NCI-H748 (cell line): Measurements from ENCODE around the gene MARCHF9.
A peak's percentile ranks its signal among the peaks of the same experiment; 100 is the strongest.

Source experiments
- DNase-seq: peaks from one replicate; lab custom pipeline; 2025; ENCODE audit not compliant: unreplicated experiment; lab: John Stamatoyannopoulos, UW

Gene MARCHF9

GRCh38 chr12:57793920-57794319, 39.0 kb downstream of the MARCHF9 start:
- no peak for DNase-seq

GRCh38 chr12:57795354-57795753, 40.5 kb downstream of the MARCHF9 start:
- no peak for DNase-seq

- DNase-seq, result no peak
Measured at GRCh38 chr12:57796996-57797395, 42.1 kb downstream of the MARCHF9 start.

GRCh38 chr12:57797933-57798332, 43.0 kb downstream of the MARCHF9 start:
- DNase-seq, result no peak

- no peak for DNase-seq
Measured at GRCh38 chr12:57800965-57801364, 46.1 kb downstream of the MARCHF9 start.

GRCh38 chr12:57802607-57803006, 47.7 kb downstream of the MARCHF9 start:
- DNase-seq, result no peak

- DNase-seq, result peak; percentile 26
Measured at GRCh38 chr12:57803319-57803893, 48.5 kb downstream of the MARCHF9 start.

- no peak for DNase-seq
Measured at GRCh38 chr12:57806677-57807076, 51.8 kb downstream of the MARCHF9 start.

- DNase-seq, result no peak
Measured at GRCh38 chr12:57807285-57807684, 52.4 kb downstream of the MARCHF9 start.

GRCh38 chr12:57808351-57808750, 53.4 kb downstream of the MARCHF9 start:
- no peak for DNase-seq

- no peak for DNase-seq
Measured at GRCh38 chr12:57809425-57809824, 54.5 kb downstream of the MARCHF9 start.
